Hypothalamus (tissue), 51 donors: ENCODE measurements around the gene LBX1.

ENCODE experiments used
- DNase-seq, 51 donors: peaks; one replicate each; lab custom pipeline; 2025; lab: John Stamatoyannopoulos, UW

The LBX1 gene

GRCh38 chr10:101244321-101245050 is 15.2 kb upstream of the LBX1 start:
- no peak for DNase-seq

GRCh38 chr10:101241840-101242707 is 12.8 kb upstream of the LBX1 start:
- no peak for DNase-seq

- no peak for DNase-seq
Observed at GRCh38 chr10:101238732-101239105, 9.5 kb upstream of the LBX1 start.

- DNase-seq, result no peak
Observed at GRCh38 chr10:101237982-101238731, 8.9 kb upstream of the LBX1 start.

- no peak for DNase-seq
Observed at GRCh38 chr10:101237081-101237981, 8.1 kb upstream of the LBX1 start.

- DNase-seq, result no peak
Observed at GRCh38 chr10:101236376-101237080, 7.3 kb upstream of the LBX1 start.

GRCh38 chr10:101235766-101236165 is 6.5 kb upstream of the LBX1 start:
- DNase-seq, result no peak

- no peak for DNase-seq
Observed at GRCh38 chr10:101234333-101234732, 5.1 kb upstream of the LBX1 start.

- no peak for DNase-seq
Observed at GRCh38 chr10:101233863-101234262, 4.6 kb upstream of the LBX1 start.

GRCh38 chr10:101233443-101233842 is 4.2 kb upstream of the LBX1 start:
- DNase-seq, result no peak

GRCh38 chr10:101231912-101232689 is 2.8 kb upstream of the LBX1 start:
- DNase-seq, result no peak

GRCh38 chr10:101231092-101231491 is 1.8 kb upstream of the LBX1 start:
- DNase-seq, result no peak

GRCh38 chr10:101230183-101230917 is 1.1 kb upstream of the LBX1 start:
- DNase-seq, result no peak

GRCh38 chr10:101228966-101229265 is 347 bp downstream of the LBX1 start:
- DNase-seq, result no peak

GRCh38 chr10:101228153-101228965 is 904 bp downstream of the LBX1 start:
- no peak for DNase-seq

GRCh38 chr10:101227429-101228152 is 1.7 kb downstream of the LBX1 start:
- DNase-seq, result no peak
